ENCODE measurements around the gene HNRNPA1.

DNA sequence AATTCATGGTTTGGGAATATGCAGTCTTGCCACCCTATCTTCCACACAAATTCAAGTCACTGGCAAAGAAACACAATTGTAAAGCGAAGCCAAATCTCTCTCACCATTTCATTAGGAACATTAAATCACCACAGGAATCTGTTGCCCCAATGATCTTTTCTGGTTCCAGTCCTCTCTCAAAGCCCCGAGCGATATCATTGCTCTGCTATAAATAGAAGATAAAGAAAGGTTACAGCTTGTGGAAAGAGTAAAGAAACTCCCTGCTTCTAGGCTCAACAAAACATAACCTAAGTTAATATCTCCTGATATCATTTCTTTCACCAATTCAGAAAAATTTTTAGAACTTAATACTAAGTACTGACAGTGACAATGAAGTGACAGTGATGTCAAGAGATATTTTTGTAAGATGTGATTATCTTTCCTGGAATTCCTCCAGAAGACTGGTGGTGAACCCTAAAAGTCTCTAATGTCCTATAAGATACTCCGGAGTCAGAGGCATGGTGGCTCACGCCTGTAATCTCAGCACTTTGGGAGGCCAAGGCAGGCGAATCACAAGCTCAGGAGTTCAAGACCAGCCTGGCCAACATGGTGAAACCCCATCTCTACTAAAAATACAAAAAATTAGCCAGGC, 34.4 kb upstream of the HNRNPA1 start:
- TF ChIP-seq, protein P1, sequence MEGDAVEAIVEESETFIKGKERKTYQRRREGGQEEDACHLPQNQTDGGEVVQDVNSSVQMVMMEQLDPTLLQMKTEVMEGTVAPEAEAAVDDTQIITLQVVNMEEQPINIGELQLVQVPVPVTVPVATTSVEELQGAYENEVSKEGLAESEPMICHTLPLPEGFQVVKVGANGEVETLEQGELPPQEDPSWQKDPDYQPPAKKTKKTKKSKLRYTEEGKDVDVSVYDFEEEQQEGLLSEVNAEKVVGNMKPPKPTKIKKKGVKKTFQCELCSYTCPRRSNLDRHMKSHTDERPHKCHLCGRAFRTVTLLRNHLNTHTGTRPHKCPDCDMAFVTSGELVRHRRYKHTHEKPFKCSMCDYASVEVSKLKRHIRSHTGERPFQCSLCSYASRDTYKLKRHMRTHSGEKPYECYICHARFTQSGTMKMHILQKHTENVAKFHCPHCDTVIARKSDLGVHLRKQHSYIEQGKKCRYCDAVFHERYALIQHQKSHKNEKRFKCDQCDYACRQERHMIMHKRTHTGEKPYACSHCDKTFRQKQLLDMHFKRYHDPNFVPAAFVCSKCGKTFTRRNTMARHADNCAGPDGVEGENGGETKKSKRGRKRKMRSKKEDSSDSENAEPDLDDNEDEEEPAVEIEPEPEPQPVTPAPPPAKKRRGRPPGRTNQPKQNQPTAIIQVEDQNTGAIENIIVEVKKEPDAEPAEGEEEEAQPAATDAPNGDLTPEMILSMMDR (conservative IDR thresholded peaks at IDR 0.05; ENCODE audit: low read depth, low read length) = no peak
- TF ChIP-seq, protein P2, sequence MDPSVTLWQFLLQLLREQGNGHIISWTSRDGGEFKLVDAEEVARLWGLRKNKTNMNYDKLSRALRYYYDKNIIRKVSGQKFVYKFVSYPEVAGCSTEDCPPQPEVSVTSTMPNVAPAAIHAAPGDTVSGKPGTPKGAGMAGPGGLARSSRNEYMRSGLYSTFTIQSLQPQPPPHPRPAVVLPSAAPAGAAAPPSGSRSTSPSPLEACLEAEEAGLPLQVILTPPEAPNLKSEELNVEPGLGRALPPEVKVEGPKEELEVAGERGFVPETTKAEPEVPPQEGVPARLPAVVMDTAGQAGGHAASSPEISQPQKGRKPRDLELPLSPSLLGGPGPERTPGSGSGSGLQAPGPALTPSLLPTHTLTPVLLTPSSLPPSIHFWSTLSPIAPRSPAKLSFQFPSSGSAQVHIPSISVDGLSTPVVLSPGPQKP (IDR thresholded peaks at IDR 0.05; ENCODE audit: borderline replicate concordance, low read depth, low read length) = no peak
- no peak for TF ChIP-seq POLR2A (IDR thresholded peaks at IDR 0.05; ENCODE audit: low read depth, low read length)

Data from IMR-90 (cell line).